Thymus (tissue), 11 donors: ENCODE results near the gene RGL1. TPM values are rescaled to one million over a fixed set of nuclear protein-coding genes. Genes with fewer than 3 reads are reported as not detected.

Experiments used
- DNase-seq, 9 donors: peaks; one replicate each; pipeline ENCODE4 v3.0.0-alpha.2; 2013; ENCODE audit warnings: low spot score in 9 of 9, low read depth in 6 of 9, missing footprints in 1 of 9
- H3K27ac ChIP-seq, 2 donors: one replicate each; pipeline ENCODE4 v1.5.1; 2013; ENCODE audit warnings: control low read depth in 1 of 2, low read depth in 1 of 2, low read length in 1 of 2, mild to moderate bottlenecking in 1 of 2, moderate library complexity in 1 of 2
- H3K27me3 ChIP-seq, 2 donors: one replicate each; pipeline ENCODE4 v1.5.1; 2013; ENCODE audit warnings: low read length in 1 of 2; ENCODE audit not compliant: control insufficient read depth in 2 of 2, insufficient read depth in 1 of 2
- H3K36me3 ChIP-seq, 2 donors: one replicate each; pipeline ENCODE4 v1.5.1; 2013; ENCODE audit warnings: low read length in 1 of 2, mild to moderate bottlenecking in 1 of 2, moderate library complexity in 1 of 2; ENCODE audit not compliant: control insufficient read depth in 2 of 2, insufficient read depth in 2 of 2
- H3K4me1 ChIP-seq, 2 donors: one replicate each; pipeline ENCODE4 v1.5.1; 2013; ENCODE audit warnings: low read length in 2 of 2; ENCODE audit not compliant: control insufficient read depth in 2 of 2, insufficient read depth in 2 of 2
- H3K4me3 ChIP-seq, 2 donors: one replicate each; pipeline ENCODE4 v1.5.1; 2013; ENCODE audit warnings: low read length in 2 of 2, control low read depth in 1 of 2, mild to moderate bottlenecking in 1 of 2
- H3K9me3 ChIP-seq, 2 donors: one replicate each; pipeline ENCODE4 v1.5.1; 2013; ENCODE audit warnings: low read length in 1 of 2, mild to moderate bottlenecking in 1 of 2; ENCODE audit not compliant: control insufficient read depth in 2 of 2, insufficient read depth in 1 of 2
- WGBS: extraction: QIAGEN DNeasy Blood & Tissue Kit; methylation state at CpG from one replicate; pipeline ENCODE4 v1.1.7; 2013; 5-methylcytosine and 5-hydroxymethylcytosine counted together
- polyA plus RNA-seq: library from polyadenylated mRNA; stranded (reverse); fragments of 200-250 nt; gene quantifications from one replicate; pipeline ENCODE4 v1.2.3, GENCODE V29; 2013
- total RNA-seq: library from RNA; stranded (reverse); fragments of 120-200 nt; gene quantifications from one replicate; pipeline ENCODE4 v1.2.4, GENCODE V29; 2013
- donor health status: healthy.

RGL1 gene
- total and polyA plus RNA-seq, 2 donors = 9.1 to 11.9 TPM

- 51% methylated on average over 1 of the region's 1 CpG for WGBS
- no peaks in the 10 kb centered on the region for H3K27me3 ChIP-seq
- H3K27ac ChIP-seq = no peak overlapping the region
- no peaks in the 10 kb centered on the region for H3K4me1 ChIP-seq
- no peaks in the 10 kb centered on the region for H3K36me3 ChIP-seq
- H3K9me3 ChIP-seq = no peaks in the 10 kb centered on the region
- no peak for DNase-seq
- no peak overlapping the region for H3K4me3 ChIP-seq
Observed at GRCh38 chr1:183824291-183824690, 19.4 kb downstream of the RGL1 start.

- Histone ChIP-seq H3K4me1 (no peaks in the 10 kb centered on the region), H3K9me3 (no peaks in the 10 kb centered on the region), H3K36me3 (no peaks in the 10 kb centered on the region), H3K27me3 (no peaks in the 10 kb centered on the region), H3K27ac (no peak overlapping the region), H3K4me3 (no peak overlapping the region)
- no peak for DNase-seq
Observed at GRCh38 chr1:183827801-183828200, 22.9 kb downstream of the RGL1 start.

DNA sequence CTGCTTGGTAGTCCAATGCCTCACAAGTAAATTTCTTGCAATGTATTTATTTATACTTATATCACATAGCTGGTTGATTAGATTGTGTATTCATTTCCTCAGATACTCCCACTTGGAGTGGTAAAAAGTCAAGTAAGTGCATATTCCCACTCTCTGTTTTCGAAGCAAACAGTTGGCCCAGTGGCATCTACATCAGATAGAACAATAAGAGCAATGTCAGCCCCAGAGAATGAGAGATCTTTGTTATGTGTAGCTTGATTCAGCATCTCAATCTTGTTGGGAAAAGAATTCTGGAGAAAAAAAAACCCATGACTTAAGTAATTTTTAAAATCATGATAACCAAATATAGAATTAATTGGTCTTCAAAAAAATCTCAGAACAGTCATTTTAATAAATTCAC is 25.5 kb downstream of the RGL1 start:
- Histone ChIP-seq H3K4me3 (no peak overlapping the region), H3K4me1 (no peaks in the 10 kb centered on the region), H3K27ac (no peak overlapping the region), H3K36me3 (no peaks in the 10 kb centered on the region), H3K9me3 (no peaks in the 10 kb centered on the region), H3K27me3 (no peaks in the 10 kb centered on the region)
- WGBS = 96% methylated on average over 1 of the region's 1 CpG
- no peak for DNase-seq

DNA sequence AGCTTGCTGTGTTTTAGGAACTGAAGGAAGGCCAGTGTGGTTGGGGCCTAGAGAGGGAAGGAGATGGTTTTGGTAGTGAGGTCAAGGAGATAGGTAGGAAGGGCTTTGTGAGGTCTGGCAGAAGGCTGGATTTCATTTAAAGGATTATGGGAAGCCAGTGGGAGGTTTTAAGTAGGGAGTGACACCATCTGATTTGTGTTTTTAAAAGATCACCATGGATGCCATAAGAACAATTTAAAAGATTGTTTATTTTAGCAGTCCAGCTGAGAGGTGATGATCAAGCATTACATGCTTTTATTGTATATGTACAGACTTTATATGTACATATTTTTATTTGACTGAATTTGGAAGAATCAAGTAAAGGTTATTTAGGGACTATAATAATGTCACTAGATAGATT is 26.4 kb downstream of the RGL1 start:
- H3K4me3 ChIP-seq = no peak overlapping the region
- H3K27me3 ChIP-seq = no peaks in the 10 kb centered on the region
- H3K27ac ChIP-seq = no peak overlapping the region
- H3K9me3 ChIP-seq = no peaks in the 10 kb centered on the region
- H3K36me3 ChIP-seq = no peaks in the 10 kb centered on the region
- H3K4me1 ChIP-seq = no peaks in the 10 kb centered on the region
- no peak for DNase-seq

GRCh38 chr1:183832459-183832858 is 27.5 kb downstream of the RGL1 start:
- no peak overlapping the region for H3K27ac ChIP-seq
- no peaks in the 10 kb centered on the region for H3K27me3 ChIP-seq
- H3K9me3 ChIP-seq = no peaks in the 10 kb centered on the region
- no peak overlapping the region for H3K4me3 ChIP-seq
- no peaks in the 10 kb centered on the region for H3K36me3 ChIP-seq
- H3K4me1 ChIP-seq = no peaks in the 10 kb centered on the region
- DNase-seq = no peak

DNA sequence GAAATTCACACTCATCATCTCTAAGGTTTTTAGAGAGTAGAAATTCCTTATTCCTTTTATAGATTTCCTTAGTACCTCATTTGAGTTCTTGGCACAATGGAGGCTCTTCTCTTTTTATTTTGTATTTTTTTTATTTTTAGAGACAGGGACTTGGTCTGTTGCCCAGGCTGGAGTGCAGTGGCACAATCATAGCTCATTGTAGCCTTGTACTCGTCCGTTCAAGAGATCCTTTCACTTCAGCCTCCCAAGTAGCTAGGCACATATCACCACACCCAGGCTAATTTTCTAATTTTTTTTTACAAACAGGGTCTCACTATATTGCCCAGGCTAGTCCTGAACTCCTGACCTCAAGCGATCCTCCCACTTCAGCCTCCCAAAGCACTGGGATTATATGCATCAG is 29.6 kb downstream of the RGL1 start:
- Histone ChIP-seq H3K9me3 (no peaks in the 10 kb centered on the region), H3K36me3 (no peaks in the 10 kb centered on the region), H3K27me3 (no peaks in the 10 kb centered on the region), H3K4me1 (no peaks in the 10 kb centered on the region), H3K27ac (no peak overlapping the region), H3K4me3 (no peak overlapping the region)
- DNase-seq = no peak
- WGBS = 97% methylated on average over 3 of the region's 3 CpGs

- WGBS = 96% methylated on average over 4 of the region's 4 CpGs
- Histone ChIP-seq H3K4me1 (no peaks in the 10 kb centered on the region), H3K4me3 (no peak overlapping the region), H3K36me3 (no peaks in the 10 kb centered on the region), H3K9me3 (no peaks in the 10 kb centered on the region), H3K27me3 (no peaks in the 10 kb centered on the region), H3K27ac (no peak overlapping the region)
- no peak for DNase-seq
Observed at GRCh38 chr1:183836598-183836997, 31.7 kb downstream of the RGL1 start.

GRCh38 chr1:183837062-183837461 is 32.1 kb downstream of the RGL1 start:
- DNase-seq = no peak
- H3K4me1 ChIP-seq = no peaks in the 10 kb centered on the region
- H3K9me3 ChIP-seq = no peaks in the 10 kb centered on the region
- WGBS = 100% methylated on average over 1 of the region's 1 CpG
- H3K4me3 ChIP-seq = no peak overlapping the region
- no peaks in the 10 kb centered on the region for H3K36me3 ChIP-seq
- H3K27me3 ChIP-seq = no peaks in the 10 kb centered on the region
- H3K27ac ChIP-seq = no peak overlapping the region

GRCh38 chr1:183838221-183838620 is 33.3 kb downstream of the RGL1 start:
- 90% methylated on average over 2 of the region's 2 CpGs for WGBS
- Histone ChIP-seq H3K4me1 (peaks cover 0 to 3% of the 10 kb centered on the region in 2 donors), H3K4me3 (no peak overlapping the region), H3K27me3 (no peaks in the 10 kb centered on the region), H3K9me3 (no peaks in the 10 kb centered on the region), H3K36me3 (no peaks in the 10 kb centered on the region), H3K27ac (no peak overlapping the region)
- no peak for DNase-seq

GRCh38 chr1:183840140-183840539 is 35.2 kb downstream of the RGL1 start:
- H3K27me3 ChIP-seq = no peaks in the 10 kb centered on the region
- peaks cover 0 to 3% of the 10 kb centered on the region in 2 donors for H3K4me1 ChIP-seq
- no peak overlapping the region for H3K4me3 ChIP-seq
- 94% methylated on average over 1 of the region's 1 CpG for WGBS
- H3K9me3 ChIP-seq = no peaks in the 10 kb centered on the region
- no peaks in the 10 kb centered on the region for H3K36me3 ChIP-seq
- DNase-seq = no peak
- H3K27ac ChIP-seq = no peak overlapping the region
